HepG2 (cell line): ENCODE measurements around the gene STK4. TPM values are rescaled to one million over a fixed set of nuclear protein-coding genes. Genes with fewer than 3 reads are reported as not detected.

ENCODE experiments used
- ATAC-seq: fragments of 200-7000 bp; cut with Tn5 transposase; 3 replicates; pipeline ENCODE4 v1.9.1; 2020; ENCODE audit warnings: mild to moderate bottlenecking, moderate library complexity
- BruUV-seq: library from RNA; stranded (reverse); fragments of 400-500 nt; replicated peaks from 2 replicates; lab custom pipeline; 2021; lab: Mats Ljungman, UMichigan
- CTCF ChIA-PET: fragments of 300-600 bp; formaldehyde crosslinking; extraction: SDS; loops from one replicate; lab custom pipeline; 2021; ENCODE audit warnings: low total read pairs, inconsistent platforms, low intra/inter-chr PET ratio; lab: Yijun Ruan, JAX
- POLR2A ChIA-PET: fragments of 350-600 bp; sonication (Branson Sonifier 250); formaldehyde crosslinking; loops from one replicate; lab custom pipeline; 2020; ENCODE audit warnings: antibody characterized with exemption, inconsistent platforms; lab: Yijun Ruan, JAX
- DNase-seq: peaks from one replicate; pipeline ENCODE4 v3.0.0-alpha.2; 2015; ENCODE audit warnings: low spot score
- FAIRE-seq: peaks from 3 replicates; lab custom pipeline; 2011; peaks lifted over from hg19 to GRCh38; lab: Jason Lieb, UNC
- H2AFZ ChIP-seq: one replicate; pipeline ENCODE4 v1.6.1; 2011; ENCODE audit warnings: low read length, inconsistent platforms
- H3K27ac ChIP-seq: fragments of 300-600 bp; 3 replicates; pipeline ENCODE4 v1.8.0; 2011; ENCODE audit warnings: mixed run types, mild to moderate bottlenecking, mixed read lengths, low read length, inconsistent platforms; ENCODE audit not compliant: insufficient read depth; ENCODE audit errors: extremely low read length
- H3K27me3 ChIP-seq, 2 experiments: fragments of 200-600 bp in 1 of 2; 2 replicates in 1 of 2; 3 replicates in 1 of 2; pipeline versions ENCODE4 v1.6.0 to v1.8.0; 2011; ENCODE audit warnings: low read length in 2 of 2, mild to moderate bottlenecking in 2 of 2, moderate library complexity in 2 of 2, inconsistent platforms in 1 of 2; ENCODE audit not compliant: insufficient read depth in 2 of 2, control insufficient read depth in 1 of 2
- H3K36me3 ChIP-seq, 2 experiments: fragments of 200-600 bp in 1 of 2; replicated peaks in 1 of 2; 2 replicates in 1 of 2; 3 replicates in 1 of 2; pipeline versions ENCODE4 v1.5.1 to v1.8.0; 2011; ENCODE audit warnings: low read length in 2 of 2, inconsistent platforms in 1 of 2; ENCODE audit not compliant: insufficient read depth in 2 of 2, control insufficient read depth in 1 of 2
- H3K4me1 ChIP-seq: 2 replicates; pipeline ENCODE4 v1.5.1; 2012; ENCODE audit warnings: low read length, inconsistent platforms; ENCODE audit not compliant: insufficient read depth
- H3K4me2 ChIP-seq: 2 replicates; pipeline ENCODE4 v1.6.0; 2011; ENCODE audit warnings: low read depth, low read length, inconsistent platforms
- H3K4me3 ChIP-seq, 3 experiments: fragments of 200-600 bp in 1 of 3; sonication (generic), shearing (Covaris generic) in 1 of 3; replicated peaks in 1 of 3; 2 replicates each; pipeline ENCODE4 v1.5.1; 2011 to 2016; ENCODE audit warnings: low read length in 3 of 3, inconsistent platforms in 2 of 3, low read depth in 2 of 3, mild to moderate bottlenecking in 2 of 3, control low read depth in 1 of 3, mixed read lengths in 1 of 3; ENCODE audit not compliant: insufficient read depth in 1 of 3
- H3K79me2 ChIP-seq: one replicate; pipeline ENCODE4 v1.6.1; 2011; ENCODE audit warnings: low read length, inconsistent platforms; ENCODE audit not compliant: insufficient read depth
- H3K9ac ChIP-seq: 2 replicates; pipeline ENCODE4 v1.6.0; 2011; ENCODE audit warnings: mild to moderate bottlenecking, low read depth, low read length, inconsistent platforms; ENCODE audit not compliant: insufficient read depth
- H3K9me3 ChIP-seq: 2 replicates; pipeline ENCODE4 v1.5.1; 2012; ENCODE audit warnings: mild to moderate bottlenecking, low read length
- H4K20me1 ChIP-seq: 2 replicates; pipeline ENCODE4 v1.6.0; 2011; ENCODE audit warnings: inconsistent platforms, mild to moderate bottlenecking, low read length, moderate library complexity; ENCODE audit not compliant: insufficient read depth
- ATF3 ChIP-seq: sonication (generic); formaldehyde crosslinking; IDR thresholded peaks from 2 replicates; pipeline ENCODE4 v1.4.0; 2020; ENCODE audit warnings: missing genetic modification reagents
- FOXK1 ChIP-seq: sonication (generic); formaldehyde crosslinking; IDR thresholded peaks from 2 replicates; pipeline ENCODE4 v1.4.0; 2020; ENCODE audit warnings: low read depth, missing genetic modification reagents, borderline replicate concordance
- RARA ChIP-seq: IDR thresholded peaks from 2 replicates; pipeline ENCODE4 v1.6.1; 2016; ENCODE audit warnings: missing genetic modification reagents, missing compliant biosample characterization
- RFXAP ChIP-seq: sonication (generic); formaldehyde crosslinking; IDR thresholded peaks from 2 replicates; pipeline ENCODE4 v1.4.0; 2020; ENCODE audit warnings: missing genetic modification reagents, borderline replicate concordance
- TSC22D2 ChIP-seq: sonication (generic); formaldehyde crosslinking; IDR thresholded peaks from 2 replicates; pipeline ENCODE4 v1.5.1; 2020; ENCODE audit warnings: missing genetic modification reagents, mild to moderate bottlenecking, borderline replicate concordance
- U2AF2 ChIP-seq: fragments of 200-400 bp; formaldehyde crosslinking; IDR thresholded peaks from 2 replicates; pipeline ENCODE4 v1.6.1; 2017; ENCODE audit warnings: low read depth, mild to moderate bottlenecking, low read length
- ZNF598 ChIP-seq: sonication (generic); formaldehyde crosslinking; IDR thresholded peaks from 2 replicates; pipeline ENCODE4 v1.5.1; 2020; ENCODE audit warnings: mild to moderate bottlenecking, missing genetic modification reagents, borderline replicate concordance
- WGBS: methylation state at CpG from one replicate; pipeline ENCODE4 v1.1.6; 2017; ENCODE audit warnings: low lambda C conversion rate; 5-methylcytosine and 5-hydroxymethylcytosine counted together
- in situ Hi-C: cut with HindIII; loops from 2 replicates; pipeline ENCODE4 v1.10.0; 2017; ENCODE audit warnings: low pct_unique_long_range_greater_than_20kb; ENCODE audit not compliant: extremely low pct_ligation_motif_present
- intact Hi-C: fragments of 100-400 bp; cut with micrococcal nuclease; formaldehyde crosslinking; loops from one replicate; pipeline ENCODE4 v1.10.0; 2022; ENCODE audit not compliant: unreplicated experiment
- polyA plus RNA-seq, 8 experiments: library from polyadenylated mRNA; depleted of rRNA in 3 of 8; stranded (reverse) in 7 of 8; unstranded in 1 of 8; fragments of >200 nt; fragmentation: Illumina TruSeq in 4 of 8; extraction: Trizol in 4 of 8; gene quantifications; 2 replicates each; pipeline versions ENCODE4 v1.2.1 to v1.2.3, GENCODE V29; 2011 to 2016; ENCODE audit warnings: low read depth in 4 of 8, missing spikeins in 1 of 8, mixed read lengths in 1 of 8; ENCODE audit not compliant: insufficient read depth in 1 of 8
- total RNA-seq, 5 experiments: library from RNA; depleted of rRNA; stranded (reverse); fragments of >200 nt; fragmentation: Illumina TruSeq; extraction: Trizol; gene quantifications; 2 replicates each; pipeline ENCODE4 v1.2.3, GENCODE V29; 2016; ENCODE audit warnings: low read depth in 1 of 5
- TF ChIP-seq, protein P1 (sequence below): sonication (generic); formaldehyde crosslinking; IDR thresholded peaks from 2 replicates; pipeline ENCODE4 v1.4.0; 2020; ENCODE audit warnings: missing genetic modification reagents, mild to moderate bottlenecking, borderline replicate concordance

STK4 gene
- total and polyA plus RNA-seq, 2 of the 13 experiments (the other 11 are each of a cell fraction or from before 2014, with no cell fraction given) = 25.6 to 38.3 TPM

GRCh38 chr20:44990425-44990824, 24.1 kb downstream of the STK4 start:
- no peaks in the 10 kb centered on the region for H3K27me3 ChIP-seq

More at GRCh38 chr20:44990425-44990824, 24.1 kb downstream of the STK4 start:
- no peak overlapping the region for H3K4me2 ChIP-seq
- no peak for DNase-seq
- CTCF ChIA-PET = no interaction called here
- no peak overlapping the region for H3K9ac ChIP-seq
- H4K20me1 ChIP-seq = no peaks in the 10 kb centered on the region
- ATAC-seq = no peak
- peaks cover 5% of the 10 kb centered on the region for H3K79me2 ChIP-seq
- in situ Hi-C loops (no loop called here), intact Hi-C loops (no loop called here)
- WGBS = 97% methylated on average over 3 of the region's 3 CpGs
- no peak for FAIRE-seq
- BruUV-seq = no TSS peak
- H3K4me3 ChIP-seq = no peak overlapping the region
- no peaks in the 10 kb centered on the region for H3K4me1 ChIP-seq
- H3K27ac ChIP-seq = no peak overlapping the region
- peaks cover 7 to 31% of the 10 kb centered on the region in 2 experiments for H3K36me3 ChIP-seq
- no peaks in the 10 kb centered on the region for H3K9me3 ChIP-seq
- POLR2A ChIA-PET = interaction anchor here (2.0 kb wide), 1 partner anchor 30 kb away, joined by 7 read pairs; the partner anchor contains the start of gene TOMM34
- H2AFZ ChIP-seq = no peak overlapping the region
- TF ChIP-seq ZNF598 (CRISPR knock-in tag) (no peak), TSC22D2 (CRISPR knock-in tag) (no peak), ATF3 (CRISPR knock-in tag) (no peak), RARA (CRISPR knock-in tag) (no peak), FOXK1 (CRISPR knock-in tag) (no peak), U2AF2 (no peak), RFXAP (no peak)
- TF ChIP-seq, protein P1, sequence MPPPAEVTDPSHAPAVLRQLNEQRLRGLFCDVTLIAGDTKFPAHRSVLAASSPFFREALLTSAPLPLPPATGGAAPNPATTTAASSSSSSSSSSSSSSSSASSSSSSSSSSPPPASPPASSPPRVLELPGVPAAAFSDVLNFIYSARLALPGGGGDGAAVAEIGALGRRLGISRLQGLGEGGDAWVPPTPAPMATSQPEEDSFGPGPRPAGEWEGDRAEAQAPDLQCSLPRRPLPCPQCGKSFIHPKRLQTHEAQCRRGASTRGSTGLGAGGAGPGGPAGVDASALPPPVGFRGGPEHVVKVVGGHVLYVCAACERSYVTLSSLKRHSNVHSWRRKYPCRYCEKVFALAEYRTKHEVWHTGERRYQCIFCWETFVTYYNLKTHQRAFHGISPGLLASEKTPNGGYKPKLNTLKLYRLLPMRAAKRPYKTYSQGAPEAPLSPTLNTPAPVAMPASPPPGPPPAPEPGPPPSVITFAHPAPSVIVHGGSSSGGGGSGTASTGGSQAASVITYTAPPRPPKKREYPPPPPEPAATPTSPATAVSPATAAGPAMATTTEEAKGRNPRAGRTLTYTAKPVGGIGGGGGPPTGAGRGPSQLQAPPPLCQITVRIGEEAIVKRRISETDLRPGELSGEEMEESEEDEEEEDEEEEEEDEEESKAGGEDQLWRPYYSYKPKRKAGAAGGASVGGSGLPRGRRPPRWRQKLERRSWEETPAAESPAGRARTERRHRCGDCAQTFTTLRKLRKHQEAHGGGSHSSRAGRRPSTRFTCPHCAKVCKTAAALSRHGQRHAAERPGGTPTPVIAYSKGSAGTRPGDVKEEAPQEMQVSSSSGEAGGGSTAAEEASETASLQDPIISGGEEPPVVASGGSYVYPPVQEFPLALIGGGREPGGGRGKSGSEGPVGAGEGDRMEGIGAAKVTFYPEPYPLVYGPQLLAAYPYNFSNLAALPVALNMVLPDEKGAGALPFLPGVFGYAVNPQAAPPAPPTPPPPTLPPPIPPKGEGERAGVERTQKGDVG (CRISPR knock-in tag) = no peak
- TF ChIP-seq, all 625 proteins: peak for 0
